Measurements from ENCODE around the gene PLPPR1. TPM values are rescaled to one million over a fixed set of nuclear protein-coding genes. Genes with fewer than 3 reads are reported as not detected.

PLPPR1 gene
- total RNA-seq, 1 experiment from 2014 or later = not detected

DNA sequence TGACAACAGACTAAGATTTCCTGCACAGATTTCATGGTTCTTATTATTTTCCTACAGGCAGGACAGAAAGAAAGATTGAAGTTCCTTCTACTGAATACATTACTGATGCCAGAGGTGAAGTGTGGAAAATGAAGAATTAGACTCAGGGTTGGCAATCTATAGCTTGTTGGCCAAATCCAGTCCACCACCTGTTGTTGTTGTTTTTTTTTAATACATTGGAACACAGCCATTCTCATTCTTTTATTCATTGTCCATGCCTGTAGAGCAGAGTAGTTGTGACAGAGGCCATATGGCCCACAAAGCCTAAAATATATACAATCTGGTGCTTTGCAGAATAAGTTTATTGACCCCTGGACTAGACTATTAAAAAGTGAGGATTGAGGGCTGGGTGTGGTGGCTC is 5.8 kb upstream of the PLPPR1 start:
- H3K27me3 Mint-ChIP-seq (ENCODE audit: unreplicated experiment) = peaks cover 29% of the 10 kb centered on the region
- peaks cover 6% of the 10 kb centered on the region for H3K4me1 Mint-ChIP-seq (ENCODE audit: low read depth, unreplicated experiment)
- TF ChIP-seq, protein P1, sequence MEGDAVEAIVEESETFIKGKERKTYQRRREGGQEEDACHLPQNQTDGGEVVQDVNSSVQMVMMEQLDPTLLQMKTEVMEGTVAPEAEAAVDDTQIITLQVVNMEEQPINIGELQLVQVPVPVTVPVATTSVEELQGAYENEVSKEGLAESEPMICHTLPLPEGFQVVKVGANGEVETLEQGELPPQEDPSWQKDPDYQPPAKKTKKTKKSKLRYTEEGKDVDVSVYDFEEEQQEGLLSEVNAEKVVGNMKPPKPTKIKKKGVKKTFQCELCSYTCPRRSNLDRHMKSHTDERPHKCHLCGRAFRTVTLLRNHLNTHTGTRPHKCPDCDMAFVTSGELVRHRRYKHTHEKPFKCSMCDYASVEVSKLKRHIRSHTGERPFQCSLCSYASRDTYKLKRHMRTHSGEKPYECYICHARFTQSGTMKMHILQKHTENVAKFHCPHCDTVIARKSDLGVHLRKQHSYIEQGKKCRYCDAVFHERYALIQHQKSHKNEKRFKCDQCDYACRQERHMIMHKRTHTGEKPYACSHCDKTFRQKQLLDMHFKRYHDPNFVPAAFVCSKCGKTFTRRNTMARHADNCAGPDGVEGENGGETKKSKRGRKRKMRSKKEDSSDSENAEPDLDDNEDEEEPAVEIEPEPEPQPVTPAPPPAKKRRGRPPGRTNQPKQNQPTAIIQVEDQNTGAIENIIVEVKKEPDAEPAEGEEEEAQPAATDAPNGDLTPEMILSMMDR (IDR thresholded peaks at IDR 0.05; ENCODE audit: unreplicated experiment) = no peak
- no peaks in the 10 kb centered on the region for H3K9me3 Mint-ChIP-seq (ENCODE audit: low read depth, unreplicated experiment)
- CTCF ChIA-PET = no interaction called here
- intact Hi-C loops (cut with micrococcal nuclease; ENCODE audit: unreplicated experiment) = no loop called here
- DNase-seq = no peak
- H3K36me3 Mint-ChIP-seq (ENCODE audit: insufficient read depth, unreplicated experiment) = no peaks in the 10 kb centered on the region
- no peak overlapping the region for H3K4me3 Mint-ChIP-seq (ENCODE audit: low read depth, unreplicated experiment)
- BruUV-seq (replicated peaks) = no TSS peak
- no peak overlapping the region for H3K27ac Mint-ChIP-seq (ENCODE audit: unreplicated experiment)

DNA sequence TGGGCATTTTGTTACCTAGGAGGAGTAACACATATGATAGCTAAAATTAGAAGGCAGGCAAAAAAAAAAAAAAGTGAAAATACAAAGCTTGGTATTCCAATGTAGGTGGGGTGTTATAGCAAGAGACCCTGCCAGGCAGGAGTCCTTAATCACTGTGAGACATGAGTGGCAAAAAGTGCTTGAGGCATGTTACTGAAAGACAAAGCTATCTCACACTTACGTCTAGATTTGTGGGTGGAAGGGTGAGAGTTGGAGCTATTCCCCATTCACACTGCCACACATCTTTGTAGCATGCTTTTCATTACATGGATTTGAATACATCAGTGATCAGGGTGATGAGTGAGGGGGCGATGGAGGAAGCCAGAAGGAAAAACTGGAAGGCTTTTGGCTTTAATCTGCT is 2.6 kb upstream of the PLPPR1 start:
- peaks cover 61% of the 10 kb centered on the region for H3K27me3 Mint-ChIP-seq (ENCODE audit: unreplicated experiment)
- no peak overlapping the region for H3K27ac Mint-ChIP-seq (ENCODE audit: unreplicated experiment)
- intact Hi-C loops (cut with micrococcal nuclease; ENCODE audit: unreplicated experiment) = no loop called here
- BruUV-seq (replicated peaks) = no TSS peak
- H3K4me1 Mint-ChIP-seq (ENCODE audit: low read depth, unreplicated experiment) = peaks cover 10% of the 10 kb centered on the region
- H3K4me3 Mint-ChIP-seq (ENCODE audit: low read depth, unreplicated experiment) = no peak overlapping the region
- H3K36me3 Mint-ChIP-seq (ENCODE audit: insufficient read depth, unreplicated experiment) = peaks cover 10% of the 10 kb centered on the region
- CTCF ChIA-PET = no interaction called here
- H3K9me3 Mint-ChIP-seq (ENCODE audit: low read depth, unreplicated experiment) = no peaks in the 10 kb centered on the region
- no peak for DNase-seq
- TF ChIP-seq, protein P1 (IDR thresholded peaks at IDR 0.05; ENCODE audit: unreplicated experiment) = no peak

GRCh38 chr9:101026824-101027223 is 1.7 kb upstream of the PLPPR1 start:
- Mint-ChIP-seq H3K27me3 (ENCODE audit: unreplicated experiment) (peaks cover 62% of the 10 kb centered on the region), H3K4me1 (ENCODE audit: low read depth, unreplicated experiment) (peaks cover 10% of the 10 kb centered on the region), H3K9me3 (ENCODE audit: low read depth, unreplicated experiment) (no peaks in the 10 kb centered on the region), H3K4me3 (ENCODE audit: low read depth, unreplicated experiment) (no peak overlapping the region), H3K36me3 (ENCODE audit: insufficient read depth, unreplicated experiment) (peaks cover 10% of the 10 kb centered on the region), H3K27ac (ENCODE audit: unreplicated experiment) (no peak overlapping the region)
- TF ChIP-seq, protein P1 (IDR thresholded peaks at IDR 0.05; ENCODE audit: unreplicated experiment) = no peak
- DNase-seq = no peak
- no TSS peak for BruUV-seq (replicated peaks)
- intact Hi-C loops (cut with micrococcal nuclease; ENCODE audit: unreplicated experiment) = no loop called here
- CTCF ChIA-PET = no interaction called here

GRCh38 chr9:101027236-101027635 is 1.3 kb upstream of the PLPPR1 start:
- no TSS peak for BruUV-seq (replicated peaks)
- TF ChIP-seq, protein P1 (IDR thresholded peaks at IDR 0.05; ENCODE audit: unreplicated experiment) = no peak
- no peaks in the 10 kb centered on the region for H3K9me3 Mint-ChIP-seq (ENCODE audit: low read depth, unreplicated experiment)
- H3K27ac Mint-ChIP-seq (ENCODE audit: unreplicated experiment) = no peak overlapping the region
- intact Hi-C loops (cut with micrococcal nuclease; ENCODE audit: unreplicated experiment) = no loop called here
- CTCF ChIA-PET = no interaction called here
- peaks cover 10% of the 10 kb centered on the region for H3K4me1 Mint-ChIP-seq (ENCODE audit: low read depth, unreplicated experiment)
- peaks cover 63% of the 10 kb centered on the region for H3K27me3 Mint-ChIP-seq (ENCODE audit: unreplicated experiment)
- H3K4me3 Mint-ChIP-seq (ENCODE audit: low read depth, unreplicated experiment) = no peak overlapping the region
- DNase-seq = no peak
- peaks cover 10% of the 10 kb centered on the region for H3K36me3 Mint-ChIP-seq (ENCODE audit: insufficient read depth, unreplicated experiment)
